GM18508 (cell line): ENCODE results near the gene ZBTB17.
"Not testable (repeated sequence)": the region's sequence is repeated elsewhere in the genome, so short reads cannot be mapped to it uniquely, and the experiment has no call there.

Experiments used
- ATAC-seq: cut with Tn5 transposase; IDR thresholded peaks from one replicate; pipeline ENCODE4 v1.9.1; 2021; ENCODE audit warnings: moderate number of reproducible peaks; ENCODE audit not compliant: insufficient read depth, unreplicated experiment

Gene ZBTB17

DNA sequence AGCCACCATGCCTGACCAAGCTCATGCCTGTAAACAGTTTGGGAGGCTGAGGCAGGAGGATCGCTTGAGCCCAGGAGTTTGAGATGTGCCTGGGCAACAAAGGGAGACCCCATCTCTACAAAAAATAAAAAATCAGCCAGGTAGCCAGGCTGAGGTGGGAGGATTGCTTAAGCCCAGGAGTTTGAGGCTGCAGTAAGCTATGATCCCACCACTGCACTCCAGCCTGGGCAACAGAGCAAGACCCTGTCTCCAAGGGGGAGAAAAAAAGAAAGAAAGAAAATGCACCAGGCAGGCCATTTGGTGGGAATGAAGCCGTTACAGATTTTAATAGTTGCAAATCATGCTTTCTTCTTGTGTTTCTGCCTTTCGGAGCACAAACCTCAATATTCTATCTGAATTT, 62.3 kb downstream of the ZBTB17 start:
- ATAC-seq, result not testable (repeated sequence)

DNA sequence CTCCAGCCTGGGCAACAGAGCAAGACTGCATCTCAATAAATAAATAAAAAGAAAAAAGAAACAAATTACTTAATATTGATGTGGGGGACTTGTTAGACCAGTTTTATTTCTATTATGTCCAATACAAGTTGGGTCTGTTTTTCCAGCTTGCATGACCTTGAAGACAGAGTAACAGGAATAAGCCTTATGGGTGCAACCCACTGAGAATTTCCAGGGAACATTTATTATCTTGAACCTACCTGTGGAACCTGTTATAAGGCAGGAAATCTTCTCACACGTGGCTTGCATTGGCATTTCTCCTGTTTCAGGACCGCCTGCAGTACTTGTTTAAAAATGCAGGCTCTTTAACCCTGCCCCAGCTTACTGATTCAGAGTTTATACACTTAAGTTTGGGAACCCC, 64.0 kb downstream of the ZBTB17 start:
- ATAC-seq, result no peak

GRCh38 chr1:15911141-15911540, 64.8 kb downstream of the ZBTB17 start:
- ATAC-seq, result no peak

DNA sequence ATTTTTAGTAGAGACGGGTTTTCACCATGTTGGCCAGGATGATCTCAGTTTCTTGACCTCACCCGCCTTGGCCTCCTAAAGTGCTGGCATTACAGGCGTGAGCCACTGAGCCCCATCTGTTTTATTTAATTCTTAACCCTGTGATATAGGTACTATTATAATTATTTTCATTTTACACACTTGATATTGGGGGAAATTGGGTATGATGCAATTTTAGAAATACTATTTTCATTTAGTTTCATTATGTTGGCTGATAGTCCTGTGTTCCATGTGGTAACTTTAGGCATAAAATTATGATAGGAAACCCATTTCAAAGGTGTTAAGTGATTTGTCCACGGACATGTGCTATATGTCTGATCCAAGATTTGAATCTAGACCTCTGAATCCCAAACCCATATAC, 67.3 kb downstream of the ZBTB17 start:
- ATAC-seq, result no peak

GRCh38 chr1:15902882-15903281, 73.0 kb downstream of the ZBTB17 start:
- no peak for ATAC-seq

DNA sequence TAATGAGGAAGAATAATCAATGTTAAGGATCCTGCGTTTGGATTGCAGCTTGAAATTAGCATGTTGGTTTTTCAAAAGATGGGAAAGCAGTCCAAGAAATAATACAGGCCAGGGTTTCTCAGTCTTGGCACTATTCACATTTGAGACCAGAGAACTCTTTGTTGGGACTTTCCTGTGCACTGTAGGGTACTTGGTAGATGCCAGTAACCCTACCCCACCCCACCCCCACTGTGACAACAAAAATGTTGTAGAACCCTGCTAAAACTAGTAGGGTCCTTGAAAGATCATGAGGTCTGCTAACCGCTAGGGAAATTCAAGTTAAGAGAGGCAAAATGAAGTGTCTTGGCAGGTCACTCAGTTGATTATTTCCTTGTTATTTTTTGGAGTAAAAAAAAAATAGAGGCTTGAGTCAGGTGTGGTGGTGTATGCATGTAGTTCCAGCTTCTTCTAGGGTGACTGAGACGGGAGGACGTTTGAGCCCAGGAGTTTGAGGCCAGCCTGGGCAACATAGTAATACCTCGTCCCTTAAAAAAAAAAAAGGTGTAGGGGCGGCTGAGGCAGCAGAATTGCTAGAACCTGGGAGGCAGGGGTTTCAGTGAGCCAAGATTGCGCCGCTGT, 75.1 kb downstream of the ZBTB17 start:
- no peak for ATAC-seq

DNA sequence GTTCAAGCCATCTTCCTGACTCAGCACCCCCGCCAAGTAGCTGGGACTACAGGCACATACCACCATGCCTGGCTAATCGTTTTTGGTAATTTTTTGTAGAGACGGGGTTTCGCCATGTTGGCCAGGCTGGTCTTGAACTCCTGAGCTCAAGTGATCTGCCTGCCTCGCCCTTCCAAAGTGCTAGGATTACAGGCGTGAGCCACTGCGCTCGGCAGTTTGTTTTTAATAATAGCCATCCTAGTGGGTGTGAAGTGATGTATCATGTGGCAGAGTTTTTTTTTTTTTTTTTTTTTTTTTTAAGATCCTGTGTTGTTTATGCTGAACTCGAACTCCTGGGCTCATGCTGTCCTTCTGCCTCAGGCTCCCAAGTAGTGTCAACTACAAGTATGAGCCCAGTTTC, 76.6 kb downstream of the ZBTB17 start:
- ATAC-seq, result no peak

- not testable (repeated sequence) for ATAC-seq
Observed at GRCh38 chr1:15896841-15897610, 78.9 kb downstream of the ZBTB17 start.

GRCh38 chr1:15895233-15895632, 80.7 kb downstream of the ZBTB17 start:
- no peak for ATAC-seq

- not testable (repeated sequence) for ATAC-seq
Observed at GRCh38 chr1:15892857-15893599, 82.9 kb downstream of the ZBTB17 start.
